ENCODE results near the gene KYAT1.
A peak's percentile ranks its signal among the peaks of the same experiment; 100 is the strongest.

KYAT1 gene

DNA sequence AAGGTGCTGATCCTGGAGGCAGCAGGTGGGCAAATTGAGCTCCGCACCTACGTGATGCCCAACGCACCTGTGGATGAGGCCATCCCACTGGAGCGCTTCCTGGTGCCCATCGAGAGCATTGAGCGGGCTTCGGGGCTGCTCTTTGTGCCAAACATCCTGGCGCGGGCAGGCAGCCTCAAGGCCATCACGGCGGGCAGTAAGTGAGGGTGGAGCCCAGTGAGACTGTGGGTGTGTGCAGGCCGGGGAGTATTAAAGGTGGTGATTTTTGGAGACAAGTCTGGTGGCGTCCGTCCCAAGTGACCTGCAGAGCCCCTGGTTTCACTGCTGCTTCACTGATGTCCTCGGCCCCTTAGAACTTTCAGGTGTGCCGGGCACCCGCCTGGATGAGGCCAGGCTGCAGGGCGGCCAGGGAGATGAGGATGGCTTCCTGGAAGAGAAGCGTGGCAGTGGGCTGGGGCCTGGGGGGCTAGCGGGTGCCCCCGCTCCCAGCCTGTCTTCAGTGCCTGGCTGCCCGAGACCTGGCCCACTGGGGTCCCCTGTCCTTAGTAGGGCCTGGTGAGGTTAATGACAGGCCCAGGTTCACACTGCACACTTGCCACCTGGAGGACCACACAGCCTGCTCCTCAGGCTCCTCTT lies 59.2 kb downstream of the KYAT1 start:
- TF ChIP-seq JUND (IDR thresholded peaks at IDR 0.05; ENCODE audit: low read depth) = no peak
- in situ Hi-C loops (cut with HindIII; ENCODE audit: low pct_unique_long_range_greater_than_20kb, low sequenced_read_pairs) = no loop called here
- DNase-seq (ENCODE audit: low read depth in 1 of 2, low spot score in 1 of 2) = no peak

DNA sequence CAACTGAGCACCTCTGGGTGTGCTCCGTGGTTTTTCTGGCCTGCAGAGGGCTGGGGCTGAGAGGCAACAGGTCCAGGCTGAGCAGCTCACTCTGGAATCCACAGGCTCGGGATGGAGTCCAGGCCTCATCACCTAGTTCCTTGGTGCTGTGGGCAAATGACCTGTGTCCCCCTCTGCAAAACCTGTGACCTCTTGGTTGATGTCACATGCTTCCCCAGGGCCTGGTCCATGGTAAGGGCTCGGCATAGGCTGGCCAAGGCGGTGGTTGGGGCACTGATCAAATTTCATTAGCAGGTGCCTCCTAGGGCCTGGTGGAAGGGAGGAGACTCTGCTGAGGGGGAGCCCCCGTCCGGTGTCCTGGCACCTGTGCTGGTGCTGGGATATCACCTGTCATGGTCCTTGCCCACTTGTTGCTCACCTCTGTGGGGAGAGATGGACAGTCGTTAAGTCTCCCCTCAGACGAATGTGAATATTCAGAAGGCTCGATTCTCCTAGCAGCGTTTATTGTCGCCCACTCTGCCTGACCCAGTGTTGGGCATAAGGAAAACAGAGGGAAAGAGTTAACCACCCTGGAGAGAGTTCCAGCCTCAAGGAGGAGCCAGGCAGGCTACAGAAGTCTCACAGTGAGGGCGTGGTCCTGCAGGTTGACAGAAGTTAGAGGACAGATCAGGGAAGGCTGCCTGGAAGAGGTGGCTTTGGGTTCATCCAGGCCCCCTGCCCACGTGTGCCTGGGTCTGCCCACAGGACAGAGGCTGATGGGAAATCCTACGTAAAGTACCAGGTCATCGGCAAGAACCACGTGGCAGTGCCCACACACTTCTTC lies 60.0 kb downstream of the KYAT1 start:
- in situ Hi-C loops (cut with HindIII; ENCODE audit: low pct_unique_long_range_greater_than_20kb, low sequenced_read_pairs) = no loop called here
- TF ChIP-seq JUND (IDR thresholded peaks at IDR 0.05; ENCODE audit: low read depth) = no peak

DNA sequence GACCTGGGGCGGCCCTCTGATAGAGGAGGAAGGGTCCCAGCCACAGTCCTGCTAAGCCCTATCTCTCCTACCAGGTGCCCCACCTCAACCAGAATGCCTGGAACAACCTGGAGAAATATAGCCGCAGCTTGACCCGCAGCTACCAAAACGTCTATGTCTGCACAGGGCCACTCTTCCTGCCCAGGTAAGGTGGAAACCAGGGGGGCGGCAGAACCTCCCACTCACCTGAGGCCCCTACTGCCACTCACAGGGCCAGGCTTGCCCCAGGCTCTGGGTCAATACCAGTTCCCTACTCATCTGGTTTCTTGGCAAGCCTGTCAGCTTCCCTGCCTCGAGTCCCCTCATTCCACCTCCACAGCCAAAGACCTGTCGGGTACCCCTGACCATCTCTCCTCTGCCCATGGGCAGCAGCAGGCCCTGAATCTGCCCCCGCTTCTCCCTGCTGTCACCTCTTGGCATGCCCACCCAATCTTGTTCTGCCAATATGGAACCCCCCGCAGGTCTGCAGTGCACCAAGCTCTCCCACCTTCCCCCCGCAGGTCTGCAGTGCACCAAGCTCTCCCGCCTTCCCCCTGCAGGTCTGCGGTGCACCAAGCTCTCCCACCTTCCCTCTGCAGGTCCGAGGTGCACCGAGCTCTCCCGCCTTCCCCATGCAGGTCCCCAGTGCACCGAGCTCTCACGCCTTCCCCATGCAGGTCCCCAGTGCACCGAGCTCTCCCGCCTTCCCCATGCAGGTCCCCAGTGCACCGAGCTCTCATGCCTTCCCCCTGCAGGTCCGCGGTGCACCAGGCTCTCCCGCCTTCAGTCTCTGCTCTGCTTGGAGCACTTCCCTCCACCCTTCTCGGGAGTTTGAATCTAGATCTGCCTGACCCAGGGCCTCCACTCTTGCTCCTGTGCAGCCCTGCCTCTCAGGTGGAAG lies 60.8 kb downstream of the KYAT1 start:
- no peak for DNase-seq (ENCODE audit: low read depth in 1 of 2, low spot score in 1 of 2)
- no peak for TF ChIP-seq JUND (IDR thresholded peaks at IDR 0.05; ENCODE audit: low read depth)
- in situ Hi-C loops (cut with HindIII; ENCODE audit: low pct_unique_long_range_greater_than_20kb, low sequenced_read_pairs) = no loop called here

More for the DNA sequence above, 60.0 kb downstream of the KYAT1 start:
- no peak for DNase-seq (ENCODE audit: low read depth in 1 of 2, low spot score in 1 of 2)

GRCh38 chr9:128819716-128820664 lies 61.8 kb downstream of the KYAT1 start:
- no peak for DNase-seq (ENCODE audit: low read depth in 1 of 2, low spot score in 1 of 2)
- no peak for TF ChIP-seq JUND (IDR thresholded peaks at IDR 0.05; ENCODE audit: low read depth)
- in situ Hi-C loops (cut with HindIII; ENCODE audit: low pct_unique_long_range_greater_than_20kb, low sequenced_read_pairs) = no loop called here

DNA sequence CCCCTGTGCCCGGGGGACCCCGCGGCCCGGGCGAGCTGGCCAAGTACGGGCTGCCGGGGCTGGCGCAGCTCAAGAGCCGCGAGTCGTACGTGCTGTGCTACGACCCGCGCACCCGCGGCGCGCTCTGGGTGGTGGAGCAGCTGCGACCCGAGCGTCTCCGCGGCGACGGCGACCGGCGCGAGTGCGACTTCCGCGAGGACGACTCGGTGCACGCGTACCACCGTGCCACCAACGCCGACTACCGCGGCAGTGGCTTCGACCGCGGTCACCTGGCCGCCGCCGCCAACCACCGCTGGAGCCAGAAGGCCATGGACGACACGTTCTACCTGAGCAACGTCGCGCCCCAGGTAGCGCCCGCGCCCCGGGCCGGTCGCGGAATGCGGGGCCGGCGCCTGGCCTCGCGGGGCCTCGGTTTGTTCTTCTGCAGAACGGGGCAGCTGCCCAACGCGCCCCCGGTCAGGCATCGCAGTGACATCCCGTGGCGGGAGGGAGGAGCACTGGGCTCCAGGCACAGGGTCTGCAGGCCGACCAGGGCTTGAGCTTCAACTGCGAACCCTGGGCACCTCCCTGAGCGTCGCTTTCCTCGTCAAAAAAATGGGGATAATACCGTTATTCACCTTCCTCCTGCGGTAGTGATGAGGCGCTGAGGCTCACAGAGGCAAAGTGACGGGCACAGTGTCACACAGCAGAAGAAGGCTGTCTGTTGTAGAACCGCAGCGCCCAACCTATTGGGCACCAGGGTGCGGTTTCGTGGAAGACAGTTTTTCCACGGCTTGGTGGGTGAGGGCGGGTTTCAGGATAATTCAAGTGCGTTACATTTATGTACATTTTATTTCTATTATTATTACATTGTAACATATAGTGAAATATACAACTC lies 62.7 kb downstream of the KYAT1 start:
- peak; percentile 52 to 72 for DNase-seq (ENCODE audit: low read depth in 1 of 2, low spot score in 1 of 2)
- in situ Hi-C loops (cut with HindIII; ENCODE audit: low pct_unique_long_range_greater_than_20kb, low sequenced_read_pairs) = no loop called here
- no peak for TF ChIP-seq JUND (IDR thresholded peaks at IDR 0.05; ENCODE audit: low read depth)

- in situ Hi-C loops (cut with HindIII; ENCODE audit: low pct_unique_long_range_greater_than_20kb, low sequenced_read_pairs) = no loop called here
- TF ChIP-seq JUND (IDR thresholded peaks at IDR 0.05; ENCODE audit: low read depth) = no peak
- DNase-seq (ENCODE audit: low read depth in 1 of 2, low spot score in 1 of 2) = peak; percentile 99 to 100
These were observed 63.5 kb downstream of the KYAT1 start, which contains the start of gene ENDOG for GRCh38 chr9:128818099-128818838. ENDOG (plus strand) TSS chr9:128818500; CDS start chr9:128818685, 185 bp downstream.

GRCh38 chr9:128810873-128811272 lies 70.9 kb downstream of the KYAT1 start:
- in situ Hi-C loops (cut with HindIII; ENCODE audit: low pct_unique_long_range_greater_than_20kb, low sequenced_read_pairs) = no loop called here
- peak in 1 of 2 experiments; percentile 47 for DNase-seq (ENCODE audit: low read depth in 1 of 2, low spot score in 1 of 2)
- TF ChIP-seq JUND (IDR thresholded peaks at IDR 0.05; ENCODE audit: low read depth) = no peak

- no peak for TF ChIP-seq JUND (IDR thresholded peaks at IDR 0.05; ENCODE audit: low read depth)
- no peak for DNase-seq (ENCODE audit: low read depth in 1 of 2, low spot score in 1 of 2)
- in situ Hi-C loops (cut with HindIII; ENCODE audit: low pct_unique_long_range_greater_than_20kb, low sequenced_read_pairs) = no loop called here
These were observed 71.9 kb downstream of the KYAT1 start for GRCh38 chr9:128809831-128810230.

DNA sequence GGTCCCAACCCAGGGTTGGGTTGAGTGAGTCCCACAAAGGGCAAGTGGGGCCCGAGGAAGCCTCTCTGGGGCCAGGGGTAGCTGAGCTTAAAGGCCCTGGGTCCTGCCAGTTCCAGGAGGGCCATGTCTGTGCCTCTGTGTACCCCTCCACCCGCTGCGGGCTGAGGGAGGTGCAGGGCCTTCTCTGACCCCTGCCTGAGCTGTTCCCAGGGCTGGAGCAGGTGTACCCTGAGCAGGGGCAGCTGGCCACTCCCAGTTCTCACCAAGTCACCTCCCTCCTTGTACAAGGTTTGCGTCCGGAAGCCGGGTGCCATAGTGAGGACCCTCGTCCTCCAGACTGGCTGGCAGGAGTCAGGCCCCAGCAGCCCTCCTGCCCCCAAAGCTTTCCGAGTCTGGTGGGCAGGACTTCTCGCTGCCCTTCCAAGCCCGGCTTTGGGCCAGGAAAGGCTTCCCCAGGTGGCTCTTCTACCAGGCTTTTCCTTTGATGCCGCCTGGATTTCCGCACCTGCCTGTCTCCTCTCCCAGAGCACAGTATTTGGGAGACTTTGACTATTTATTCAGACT lies 72.6 kb downstream of the KYAT1 start:
- no peak for DNase-seq (ENCODE audit: low read depth in 1 of 2, low spot score in 1 of 2)
- in situ Hi-C loops (cut with HindIII; ENCODE audit: low pct_unique_long_range_greater_than_20kb, low sequenced_read_pairs) = no loop called here
- no peak for TF ChIP-seq JUND (IDR thresholded peaks at IDR 0.05; ENCODE audit: low read depth)

GRCh38 chr9:128808543-128808942 lies 73.2 kb downstream of the KYAT1 start:
- DNase-seq (ENCODE audit: low read depth in 1 of 2, low spot score in 1 of 2) = no peak
- in situ Hi-C loops (cut with HindIII; ENCODE audit: low pct_unique_long_range_greater_than_20kb, low sequenced_read_pairs) = no loop called here
- TF ChIP-seq JUND (IDR thresholded peaks at IDR 0.05; ENCODE audit: low read depth) = no peak
